ENCODE data around the gene WDR86.

DNA sequence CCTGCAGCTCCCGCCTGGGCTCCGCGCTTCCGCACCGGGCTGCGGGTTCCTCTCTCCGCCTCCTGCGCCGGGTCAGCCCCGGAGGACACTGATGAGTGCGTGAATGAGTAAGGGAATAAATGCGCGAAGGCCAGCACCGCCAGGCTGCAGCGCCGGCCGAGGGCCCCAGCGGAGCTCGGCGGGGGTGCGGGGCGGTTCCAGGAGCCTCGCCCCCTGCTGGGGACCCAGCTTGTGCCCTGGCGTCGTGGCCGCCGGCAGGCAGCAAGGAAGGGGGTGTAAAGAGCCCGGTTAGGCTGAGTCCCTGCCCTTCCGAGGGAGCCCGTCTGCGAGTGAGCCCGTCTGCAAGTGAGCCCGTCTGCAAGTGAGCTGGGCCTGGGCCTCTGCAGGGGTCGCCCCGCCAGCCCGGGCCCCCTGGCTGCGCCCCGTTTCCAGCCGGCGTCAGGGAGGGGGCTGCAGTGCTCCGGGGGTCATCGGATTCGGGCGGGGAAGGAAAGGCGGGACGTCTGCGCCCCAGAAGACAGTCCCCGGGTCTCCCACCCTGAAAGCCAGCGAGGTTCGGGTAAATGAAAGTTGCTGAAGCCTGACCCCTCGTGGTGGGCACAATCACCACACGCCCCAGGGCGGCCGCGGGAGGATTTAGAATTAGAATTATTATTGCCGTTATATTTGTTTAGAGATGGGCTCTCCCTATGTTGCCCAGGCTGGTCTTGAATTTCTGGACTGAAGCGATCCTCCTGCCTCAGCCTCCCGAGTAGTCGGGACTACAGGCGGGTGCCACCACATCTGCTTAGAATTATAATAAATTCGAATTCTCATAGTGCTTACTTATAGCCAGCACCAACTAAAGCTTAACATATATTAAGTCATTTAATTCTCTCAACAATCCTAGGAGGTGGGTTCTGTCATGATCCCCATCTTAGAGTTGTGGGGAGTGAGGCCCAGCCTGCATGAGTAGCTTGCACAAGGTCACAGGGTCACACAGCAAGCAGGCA, 38.7 kb upstream of the WDR86 start:
- TF ChIP-seq SP1 (IDR thresholded peaks at IDR 0.05) (no peak), HDGF (IDR thresholded peaks at IDR 0.05; ENCODE audit: borderline replicate concordance) (no peak), L3MBTL2 (conservative IDR thresholded peaks at IDR 0.05) (no peak), ARNT (IDR thresholded peaks at IDR 0.05) (no peak), TARDBP (IDR thresholded peaks at IDR 0.05) (no peak), SUZ12 (IDR thresholded peaks at IDR 0.05) (no peak), NFRKB (IDR thresholded peaks at IDR 0.05) (no peak), FOXM1 (IDR thresholded peaks at IDR 0.05; ENCODE audit: borderline replicate concordance) (no peak), ELF4 (IDR thresholded peaks at IDR 0.05) (no peak), FOXA1 (IDR thresholded peaks at IDR 0.05) (no peak)

Measured in HEK293T (cell line).